NCI-H2171 (cell line): ENCODE results near the gene SH2D3A.
"Not testable (repeated sequence)": the region's sequence is repeated elsewhere in the genome, so short reads cannot be mapped to it uniquely, and the experiment has no call there.

ENCODE experiments used
- DNase-seq: peaks from one replicate; lab custom pipeline; 2025; lab: John Stamatoyannopoulos, UW

The SH2D3A gene

DNA sequence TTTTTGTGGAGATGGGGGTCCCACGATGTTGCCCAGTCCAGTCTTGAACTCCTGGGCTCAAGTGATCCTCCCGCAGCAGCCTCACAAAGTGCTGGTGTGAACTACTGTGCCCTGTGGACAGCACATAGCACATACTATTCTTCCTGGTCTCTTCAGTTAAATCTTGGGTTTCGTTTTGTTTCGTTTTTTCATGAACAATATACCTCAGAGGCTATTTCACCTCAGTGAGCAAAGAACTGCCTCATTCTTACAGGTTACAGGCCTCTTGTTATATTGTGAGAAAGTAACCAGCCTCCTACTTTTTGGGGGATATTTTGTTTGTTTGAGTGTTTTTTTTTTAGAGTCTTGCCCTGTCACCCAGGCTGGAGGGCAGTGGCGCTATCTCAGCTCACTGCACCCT, 45.5 kb downstream of the SH2D3A start:
- no peak for DNase-seq

DNA sequence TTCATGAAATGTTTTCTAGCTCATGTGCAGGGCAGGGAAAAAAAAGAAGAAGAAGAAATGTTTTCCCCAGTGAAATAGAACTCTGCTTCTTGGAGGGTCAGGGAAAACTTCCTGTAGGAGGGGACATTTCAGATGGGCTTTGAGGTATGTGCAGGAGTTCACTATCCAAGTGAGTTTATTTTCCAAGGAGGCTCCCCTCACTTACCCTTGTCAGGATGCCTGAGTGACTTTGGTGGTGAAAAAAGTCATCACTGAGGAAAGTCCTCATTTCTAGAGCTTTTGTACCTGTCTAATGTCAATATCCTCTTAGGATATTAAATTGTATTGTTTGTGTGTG, 46.1 kb downstream of the SH2D3A start:
- DNase-seq, result no peak

DNA sequence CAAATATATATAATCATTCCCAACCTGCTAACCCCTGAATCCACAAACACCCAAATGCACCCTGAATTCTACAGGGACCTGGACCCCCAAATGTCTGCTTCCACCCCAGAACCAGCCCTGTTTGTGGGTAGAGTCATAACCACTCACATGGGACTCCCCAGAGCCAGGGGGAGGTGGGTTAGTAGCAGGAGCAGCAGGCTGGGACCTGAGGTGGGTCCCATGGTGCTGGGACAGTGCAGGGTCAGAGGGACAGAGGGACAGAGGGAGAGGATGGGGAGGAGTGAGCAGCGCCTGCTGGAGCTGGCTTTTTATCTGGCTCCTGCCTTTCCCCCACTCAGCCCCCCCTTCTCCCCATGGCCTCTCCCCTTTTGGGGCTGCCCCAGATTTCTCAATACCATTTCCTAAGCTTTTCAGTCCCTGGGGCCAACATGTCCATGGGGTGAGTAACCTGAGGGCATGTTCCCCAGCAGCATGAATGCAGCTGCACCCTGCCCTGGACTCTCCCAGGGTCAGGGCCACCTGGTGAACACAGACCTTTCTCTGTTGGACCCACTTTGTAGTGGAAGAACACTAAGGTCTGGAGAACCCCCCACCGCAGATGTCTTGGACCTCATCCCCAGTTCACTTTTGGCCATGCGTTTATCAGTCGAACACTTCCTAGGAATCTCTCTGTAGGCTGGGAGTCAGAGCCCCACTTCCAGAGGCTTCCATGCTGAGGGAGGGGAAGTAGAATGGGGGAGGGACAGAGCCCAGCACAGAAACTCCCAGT, 46.7 kb downstream of the SH2D3A start, which contains the start of gene C3:
TSS of gene C3 (minus strand) at position 282 of the 769 bp plus-strand sequence. CDS start at position 221, 61 bp downstream.
- DNase-seq, result no peak

DNA sequence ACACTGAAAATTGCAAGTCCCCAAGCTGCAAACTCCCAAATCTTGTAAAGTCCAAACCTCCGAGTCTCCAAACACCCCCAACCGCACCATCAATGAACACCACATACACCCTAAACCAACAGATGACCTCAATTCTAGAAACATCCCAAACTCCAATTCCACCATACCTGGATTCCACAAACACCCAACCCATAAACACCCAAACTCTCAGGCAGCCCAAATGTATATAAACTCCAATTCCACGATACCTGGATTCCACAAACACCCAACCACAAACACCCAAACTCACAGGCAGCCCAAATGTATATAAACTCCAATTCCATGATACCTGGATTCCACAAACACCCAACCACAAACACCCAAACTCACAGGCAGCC, 47.3 kb downstream of the SH2D3A start:
- DNase-seq, result no peak

DNA sequence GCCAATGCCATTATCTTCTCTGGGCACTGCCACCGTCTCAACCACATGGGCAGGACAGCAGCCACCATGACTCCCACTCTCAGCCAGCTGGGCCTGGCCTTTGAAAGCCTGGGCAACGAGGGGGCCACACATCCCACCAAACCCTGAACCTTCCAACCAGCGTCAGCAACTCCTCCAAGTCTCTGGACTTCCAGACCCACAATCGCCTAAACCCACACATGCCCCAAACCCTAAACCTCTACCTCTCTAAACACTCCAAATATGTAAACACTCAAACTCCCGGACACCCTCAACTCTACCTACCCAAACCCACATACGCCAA, 47.7 kb downstream of the SH2D3A start:
- no peak for DNase-seq

DNA sequence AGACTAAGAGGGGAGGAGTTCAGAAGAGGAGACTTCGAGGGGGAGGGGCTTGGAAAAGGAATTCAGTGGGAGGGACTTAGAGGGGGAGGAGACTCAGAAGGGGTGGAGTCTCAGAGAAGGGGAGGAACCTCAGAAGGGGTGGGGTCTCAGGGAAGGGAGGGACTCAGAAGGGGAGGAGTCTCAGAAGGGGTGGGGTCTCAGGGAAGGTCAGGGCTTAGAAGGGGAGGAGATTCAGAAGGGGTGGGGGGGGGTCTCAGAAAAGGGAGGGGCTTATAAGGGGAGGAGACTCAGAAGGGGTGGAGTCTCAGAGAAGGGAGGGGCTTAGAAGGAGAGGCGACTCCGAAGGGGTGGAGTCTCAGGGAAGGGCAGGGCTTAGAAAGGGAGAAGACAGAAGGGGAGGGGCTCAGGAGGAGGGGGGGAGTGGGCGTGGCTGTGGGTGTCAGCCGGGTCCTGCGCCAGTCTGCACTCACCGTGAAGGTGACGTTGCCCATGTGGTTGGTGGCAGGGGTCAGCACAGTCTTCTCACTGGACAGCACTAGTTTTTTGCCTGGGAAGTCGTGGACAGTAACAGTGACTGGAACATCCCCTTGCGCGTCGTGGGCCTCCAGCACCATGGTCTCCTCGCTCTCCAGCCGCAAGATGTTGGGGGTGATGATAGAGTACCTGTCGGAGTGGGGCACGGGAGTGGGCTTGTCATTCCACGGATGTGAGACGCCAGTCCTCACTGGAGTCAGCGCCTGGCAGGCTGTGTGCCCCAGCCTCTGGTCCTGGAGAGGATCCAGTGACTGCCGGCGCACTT, 48.3 kb downstream of the SH2D3A start:
- DNase-seq, result no peak

DNA sequence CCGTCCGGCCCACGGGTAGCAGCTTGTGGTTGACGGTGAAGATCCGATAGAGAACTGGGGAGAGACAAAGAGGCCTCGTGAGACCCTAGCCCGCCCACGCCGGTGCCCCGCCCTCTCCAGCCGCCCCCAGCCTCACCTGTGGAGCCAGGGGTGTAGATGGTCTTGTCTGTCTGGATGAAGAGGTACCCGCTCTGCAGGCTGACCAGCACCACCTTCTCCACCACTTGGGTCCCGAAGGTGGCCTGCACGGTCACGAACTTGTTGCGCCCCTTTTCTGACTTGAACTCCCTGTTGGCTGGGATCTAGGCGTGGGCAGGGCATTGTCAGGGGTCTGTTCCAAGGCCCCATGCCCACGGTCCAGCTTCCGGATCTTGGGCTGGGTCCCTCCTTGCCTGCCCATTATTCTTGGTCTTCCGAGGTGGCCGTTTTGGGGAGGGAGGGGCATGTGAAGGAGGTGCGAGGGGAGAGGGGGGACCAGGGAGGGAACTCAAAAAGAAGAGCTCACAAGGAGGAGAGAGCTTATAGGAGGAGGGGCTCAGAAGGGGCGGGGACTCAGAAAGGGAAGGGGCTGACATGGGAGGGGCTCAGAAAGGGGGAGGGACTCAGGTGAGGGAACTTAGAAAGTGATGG, 49.0 kb downstream of the SH2D3A start:
- DNase-seq, result no peak

DNA sequence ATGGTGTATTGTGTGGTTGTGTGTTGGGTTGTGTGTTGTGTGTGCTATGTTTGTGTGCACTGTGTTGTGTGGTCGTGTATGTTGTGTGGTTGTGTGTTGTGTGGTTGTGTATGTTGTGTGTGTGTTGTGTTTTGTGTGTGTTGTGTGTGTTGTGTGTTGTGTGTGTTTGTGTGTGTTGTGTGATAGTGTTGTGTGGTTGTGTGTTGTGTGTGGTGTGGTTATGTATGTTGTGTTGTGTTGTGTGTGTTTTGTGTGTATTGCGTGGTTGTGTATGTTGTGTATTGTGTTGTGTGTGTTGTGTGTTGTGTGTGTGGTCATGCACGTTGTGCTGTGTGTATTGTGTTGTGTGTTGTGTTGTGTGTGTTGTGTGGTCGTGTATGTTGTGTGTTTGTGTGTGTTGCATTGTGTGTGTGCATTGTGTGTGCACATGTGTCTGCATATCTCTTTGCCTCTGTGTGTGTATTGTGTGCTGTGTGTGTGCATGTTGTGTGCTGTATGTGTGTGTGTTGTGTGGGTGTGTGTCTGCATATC, 49.7 kb downstream of the SH2D3A start:
- no peak for DNase-seq

DNA sequence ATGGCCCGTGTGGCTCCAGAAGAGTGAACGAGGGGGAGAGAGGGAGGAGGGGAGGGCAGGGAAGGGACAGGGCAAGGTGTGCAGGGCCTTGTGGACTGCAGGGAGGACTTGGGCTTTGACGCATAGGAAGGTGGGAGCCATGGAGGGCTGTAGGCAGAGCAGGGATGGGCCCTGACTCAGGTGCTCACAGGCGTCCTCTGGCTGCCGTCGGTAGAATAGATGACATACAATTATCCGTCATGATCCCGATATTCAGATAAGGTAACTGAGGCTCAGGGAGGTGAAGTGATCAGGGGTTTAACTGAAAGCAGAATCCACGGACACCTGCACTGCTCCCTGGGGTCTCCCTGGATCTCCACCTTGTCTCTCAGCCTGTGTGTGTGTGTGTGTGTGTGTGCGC, 50.2 kb downstream of the SH2D3A start:
- no peak for DNase-seq

DNA sequence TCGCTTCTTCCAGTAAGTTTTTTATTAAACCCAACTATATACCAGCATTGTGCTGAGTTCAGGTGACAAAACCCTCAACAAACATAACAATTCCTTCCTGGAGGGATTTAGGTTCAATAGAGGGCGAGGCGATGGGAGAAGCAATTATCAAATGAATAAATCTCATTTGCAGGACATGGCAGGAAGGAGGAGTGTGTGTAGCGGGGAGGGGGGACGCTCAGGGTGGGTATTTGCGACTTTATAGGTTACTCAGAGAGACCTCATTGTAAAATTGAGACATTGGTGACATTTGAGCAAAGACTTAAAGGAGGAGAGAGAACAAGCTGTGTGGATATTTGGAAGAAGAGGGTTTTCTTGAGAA, 50.6 kb downstream of the SH2D3A start:
- DNase-seq, result no peak

DNA sequence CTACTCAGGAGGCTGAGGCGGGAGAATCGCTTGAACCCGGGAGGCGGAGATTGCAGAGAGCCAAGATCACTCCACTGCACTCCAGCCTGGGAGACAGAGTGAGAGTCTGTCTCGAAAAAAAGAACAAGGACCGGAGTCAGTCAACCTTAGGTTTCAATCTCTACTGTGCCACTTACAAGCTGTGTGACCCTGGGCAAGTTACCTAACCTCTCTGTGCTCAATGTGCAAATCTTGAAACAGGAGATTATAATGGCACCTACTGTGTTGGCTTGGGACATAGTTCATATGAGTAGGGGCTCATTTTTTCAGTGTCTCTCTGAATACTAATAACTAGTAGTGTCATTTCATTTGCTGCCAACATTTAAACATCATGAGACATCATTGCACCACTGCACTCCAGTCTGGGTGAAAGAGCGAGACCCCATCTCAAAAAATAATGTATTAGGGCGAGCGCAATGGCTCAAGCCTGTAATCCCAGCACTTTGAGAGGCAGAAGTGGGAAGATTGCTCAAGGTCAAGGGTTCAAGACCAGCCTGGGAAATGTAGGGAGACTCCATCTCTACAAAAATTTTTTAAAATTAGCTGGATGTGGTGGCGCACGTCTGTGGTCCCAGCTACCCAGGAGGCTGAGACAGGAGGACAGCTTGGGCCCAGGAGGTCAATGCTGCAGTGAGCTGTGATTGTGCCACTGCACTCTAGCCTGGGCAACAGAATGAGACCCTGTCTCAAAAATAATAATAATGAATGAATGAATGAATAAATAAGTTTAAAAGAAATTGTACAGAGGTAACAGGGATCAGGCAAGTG, 52.3 kb downstream of the SH2D3A start:
- DNase-seq, result no peak

DNA sequence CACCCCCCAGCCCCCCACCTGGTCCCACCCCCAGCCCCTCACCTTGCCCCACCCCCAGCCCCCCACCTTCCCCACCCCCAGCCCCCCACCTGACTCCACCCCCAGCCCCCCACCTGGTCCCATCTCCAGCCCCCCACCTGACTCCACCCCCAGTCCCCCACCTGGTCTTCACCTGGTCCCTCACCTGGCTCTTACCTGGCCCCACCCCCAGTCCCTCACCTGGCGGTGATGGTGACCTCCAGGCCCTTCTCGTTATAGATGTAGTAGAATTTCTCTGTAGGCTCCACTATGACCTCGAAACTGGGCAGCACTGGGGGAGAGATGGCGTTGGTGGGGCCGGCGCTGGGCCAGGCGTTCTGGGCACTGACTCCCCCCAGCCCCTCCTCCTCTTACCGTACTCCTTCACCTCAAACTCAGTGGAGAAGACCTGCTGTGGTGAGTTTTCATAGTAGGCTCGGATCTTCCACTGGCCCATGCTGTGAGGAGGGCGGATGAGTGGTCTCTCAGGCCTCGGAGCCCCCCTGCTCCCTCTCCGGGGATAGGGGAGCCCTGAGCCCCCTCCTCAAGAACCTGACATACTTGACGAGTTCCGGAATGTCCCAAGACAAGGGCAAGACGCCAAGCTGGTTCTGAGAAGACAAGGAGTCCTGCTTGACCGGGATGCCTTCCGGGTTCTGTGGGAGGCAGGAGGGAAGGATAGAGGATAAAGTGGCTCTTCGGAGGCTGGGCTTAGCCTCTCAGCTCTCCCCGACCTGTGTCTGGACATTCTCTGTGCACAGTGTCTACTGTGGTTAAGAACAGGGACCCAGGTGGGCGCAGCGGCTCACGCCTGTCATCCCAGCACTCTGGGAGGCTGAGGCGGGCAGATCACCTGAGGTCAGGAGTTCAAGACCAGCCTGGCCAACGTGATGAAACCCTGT, 53.2 kb downstream of the SH2D3A start:
- no peak for DNase-seq

DNA sequence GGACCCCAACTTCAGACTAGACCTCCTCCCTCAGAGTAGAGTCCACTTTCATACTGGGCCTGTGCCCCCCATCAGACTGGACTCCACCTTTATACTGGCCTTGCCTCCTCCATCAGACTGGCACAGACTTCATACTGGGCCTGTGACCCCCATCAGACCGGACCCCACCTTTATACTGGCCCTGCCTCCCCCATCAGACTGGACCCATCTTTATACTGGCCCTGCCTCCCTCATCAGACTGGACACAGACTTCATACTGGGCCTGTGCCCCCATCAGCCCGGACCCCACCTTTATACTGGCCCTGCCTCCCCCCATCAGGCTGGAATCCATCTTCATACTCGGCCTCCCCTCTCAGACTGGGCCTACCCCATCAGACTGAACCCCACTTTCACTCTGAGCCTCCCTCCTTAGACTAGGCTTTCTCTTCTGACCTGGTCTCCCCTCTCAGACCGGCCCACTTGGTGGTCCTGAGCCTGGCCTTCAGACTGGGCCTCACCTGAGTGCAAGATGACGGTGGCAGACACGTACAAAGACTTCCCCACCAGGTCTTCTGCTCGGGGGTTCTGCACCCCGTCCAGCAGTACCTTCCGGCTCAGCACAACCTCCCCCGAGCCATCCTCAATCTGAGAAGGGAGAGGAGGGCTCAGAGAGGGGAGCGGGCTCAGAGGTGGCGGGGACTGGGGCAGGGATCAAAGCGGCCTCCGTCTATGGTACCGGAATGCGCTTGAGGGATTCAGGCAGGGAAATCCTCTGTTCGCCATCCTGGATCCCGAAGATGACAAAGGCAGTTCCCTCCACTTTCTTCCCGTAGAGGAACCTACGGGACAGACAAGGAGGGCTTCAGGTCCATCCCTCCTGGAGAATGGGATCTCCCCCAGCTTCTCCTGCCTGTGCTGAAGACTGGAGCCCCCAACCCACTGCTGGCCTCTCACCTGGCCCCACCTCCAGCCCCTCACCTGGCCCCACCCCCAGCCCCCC, 54.3 kb downstream of the SH2D3A start:
- DNase-seq, result no peak

DNA sequence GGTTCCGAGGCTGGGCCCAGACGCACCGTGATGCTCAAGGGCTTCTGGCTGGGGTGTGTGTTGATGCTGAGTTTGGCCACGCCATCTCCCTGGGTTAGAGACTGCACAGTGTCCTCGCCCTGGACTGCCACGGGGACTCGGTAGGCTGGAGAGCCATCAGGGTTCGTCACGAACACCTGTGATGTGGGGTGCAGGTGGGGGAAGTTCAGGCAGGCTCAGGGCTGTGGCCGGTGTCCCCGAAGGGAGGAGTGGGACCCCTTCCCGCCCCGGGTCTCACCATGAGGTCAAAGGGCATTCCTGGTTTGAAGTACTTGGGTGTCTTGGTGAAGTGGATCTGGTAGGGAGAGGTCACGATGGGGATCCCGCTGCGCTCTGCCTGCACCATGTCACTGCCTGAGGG, 55.0 kb downstream of the SH2D3A start:
- no peak for DNase-seq

DNA sequence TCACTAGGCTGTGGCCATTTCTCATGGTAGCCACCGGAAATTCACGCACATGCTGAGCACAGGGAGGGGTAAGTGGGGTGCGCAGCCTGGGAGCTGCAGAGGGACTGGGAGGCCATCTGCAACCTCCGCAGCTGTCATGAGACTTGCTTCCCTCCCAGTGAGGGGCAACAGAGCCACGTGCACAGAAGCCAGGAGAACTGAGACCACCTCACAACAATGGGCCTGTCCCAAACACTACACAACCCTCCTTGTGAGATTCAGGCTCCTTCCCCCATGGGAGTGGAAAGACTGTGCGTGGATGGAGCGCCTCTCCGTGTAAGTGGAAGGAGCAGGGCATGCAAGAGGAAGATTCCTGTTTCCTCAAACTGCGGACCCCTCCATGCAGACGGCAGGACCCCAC, 55.6 kb downstream of the SH2D3A start:
- no peak for DNase-seq

DNA sequence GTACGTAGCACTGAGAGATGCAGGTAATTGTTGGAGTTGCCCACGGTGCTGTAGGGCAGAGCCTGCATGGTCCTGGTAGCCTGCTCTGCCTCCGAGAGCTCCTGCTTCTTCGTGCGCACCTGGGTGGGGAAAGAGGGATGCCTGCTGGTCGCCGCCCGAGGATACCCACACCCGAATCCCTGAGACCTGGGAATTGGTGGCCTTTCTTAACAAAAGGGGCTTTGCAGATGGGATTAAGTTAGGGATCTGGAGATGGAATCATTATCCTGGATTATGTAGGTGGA, 56.2 kb downstream of the SH2D3A start:
- DNase-seq, result no peak

DNA sequence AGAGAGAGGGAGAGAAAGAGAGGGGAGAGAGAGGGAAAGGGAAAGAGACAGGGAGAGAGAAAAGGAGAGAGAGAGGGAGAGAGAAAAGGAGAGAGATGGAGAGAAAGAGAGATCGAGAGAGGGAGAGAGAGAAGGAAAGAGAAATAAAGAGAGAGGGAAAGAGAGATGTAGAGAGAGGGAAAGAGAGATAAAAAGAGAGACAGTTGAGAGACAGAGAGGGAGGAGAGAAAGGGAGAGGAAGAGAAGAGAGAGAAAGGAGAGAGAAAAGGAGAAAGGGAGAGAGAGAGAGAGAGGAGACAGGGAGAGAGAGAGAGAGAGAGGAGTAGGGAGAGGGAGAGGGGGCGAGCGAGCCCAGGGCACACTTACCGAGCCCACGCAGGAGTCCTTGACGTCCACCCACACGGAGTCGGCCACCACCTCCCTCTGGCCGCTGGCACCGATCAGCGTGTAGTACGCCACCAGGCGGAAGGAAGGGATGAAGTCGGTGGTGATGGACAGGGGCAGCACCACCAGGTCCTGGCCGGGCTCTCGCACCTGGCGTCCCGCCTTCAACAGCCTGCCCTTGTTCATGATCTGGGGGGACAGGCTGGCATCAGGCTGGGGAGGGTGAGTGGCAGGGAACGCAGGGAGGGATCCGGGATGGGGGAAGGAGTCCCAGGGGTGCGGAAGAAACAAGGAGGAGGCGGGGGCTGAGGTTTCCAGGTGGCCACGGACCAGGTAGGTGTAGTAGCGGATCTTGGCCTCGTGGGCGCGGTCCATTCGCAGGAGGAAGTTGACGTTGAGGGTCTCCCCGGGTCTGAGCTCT, 56.8 kb downstream of the SH2D3A start:
- no peak for DNase-seq

DNA sequence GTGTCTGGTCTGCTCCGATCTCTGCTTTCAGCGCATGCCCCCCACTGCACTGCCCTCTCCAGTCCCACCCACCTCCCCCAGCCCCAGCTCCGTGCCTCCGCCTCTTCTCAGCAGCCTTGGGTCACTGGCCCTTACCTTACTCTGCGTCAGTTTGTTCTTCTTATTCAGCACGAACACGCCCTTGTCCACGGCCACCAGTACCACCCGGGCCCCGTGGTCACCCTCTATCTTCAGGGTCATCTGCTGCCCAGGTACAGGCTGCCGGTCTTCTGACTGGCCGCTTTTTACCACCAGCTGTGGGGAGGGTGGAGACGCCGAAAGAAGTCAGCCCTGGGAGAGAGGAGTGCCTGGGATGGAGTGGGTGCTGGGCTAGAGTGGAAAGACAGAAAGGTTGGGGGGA, 57.7 kb downstream of the SH2D3A start:
- no peak for DNase-seq

DNA sequence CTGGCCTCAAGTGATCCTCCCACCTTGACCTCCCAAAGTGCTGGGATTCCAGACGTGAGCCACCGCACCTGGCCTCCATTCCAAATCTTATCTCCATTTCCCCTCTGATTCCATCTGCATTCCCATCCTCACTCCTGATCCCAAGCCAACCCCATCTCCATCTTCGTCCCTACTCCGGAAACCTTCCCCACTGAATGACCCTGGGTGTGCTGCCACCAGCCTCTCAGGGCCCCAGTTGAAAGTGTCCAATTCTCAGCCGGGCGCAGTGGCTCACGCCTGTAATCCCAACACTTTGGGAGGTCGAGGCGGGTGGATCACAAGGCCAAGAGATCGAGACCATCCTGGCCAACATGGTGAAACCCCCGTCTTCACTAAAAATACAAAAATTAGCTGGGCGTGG, 58.3 kb downstream of the SH2D3A start:
- not testable (repeated sequence) for DNase-seq
